ENCODE measurements around the gene LDLR.

The LDLR gene

DNA sequence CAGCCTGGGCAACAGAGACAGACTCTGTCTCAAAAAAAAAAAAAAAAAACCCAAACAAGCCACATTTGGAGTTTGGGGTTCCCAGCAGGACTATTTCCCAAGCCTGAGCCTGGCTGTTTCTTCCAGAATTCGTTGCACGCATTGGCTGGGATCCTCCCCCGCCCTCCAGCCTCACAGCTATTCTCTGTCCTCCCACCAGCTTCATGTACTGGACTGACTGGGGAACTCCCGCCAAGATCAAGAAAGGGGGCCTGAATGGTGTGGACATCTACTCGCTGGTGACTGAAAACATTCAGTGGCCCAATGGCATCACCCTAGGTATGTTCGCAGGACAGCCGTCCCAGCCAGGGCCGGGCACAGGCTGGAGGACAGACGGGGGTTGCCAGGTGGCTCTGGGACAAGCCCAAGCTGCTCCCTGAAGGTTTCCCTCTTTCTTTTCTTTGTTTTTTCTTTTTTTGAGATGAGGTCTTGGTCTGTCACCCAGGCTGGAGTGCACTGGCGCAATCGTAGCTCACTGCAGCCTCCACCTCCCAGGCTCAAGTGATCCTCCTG, 26.7 kb downstream of the LDLR start:
- TF ChIP-seq, protein P1, sequence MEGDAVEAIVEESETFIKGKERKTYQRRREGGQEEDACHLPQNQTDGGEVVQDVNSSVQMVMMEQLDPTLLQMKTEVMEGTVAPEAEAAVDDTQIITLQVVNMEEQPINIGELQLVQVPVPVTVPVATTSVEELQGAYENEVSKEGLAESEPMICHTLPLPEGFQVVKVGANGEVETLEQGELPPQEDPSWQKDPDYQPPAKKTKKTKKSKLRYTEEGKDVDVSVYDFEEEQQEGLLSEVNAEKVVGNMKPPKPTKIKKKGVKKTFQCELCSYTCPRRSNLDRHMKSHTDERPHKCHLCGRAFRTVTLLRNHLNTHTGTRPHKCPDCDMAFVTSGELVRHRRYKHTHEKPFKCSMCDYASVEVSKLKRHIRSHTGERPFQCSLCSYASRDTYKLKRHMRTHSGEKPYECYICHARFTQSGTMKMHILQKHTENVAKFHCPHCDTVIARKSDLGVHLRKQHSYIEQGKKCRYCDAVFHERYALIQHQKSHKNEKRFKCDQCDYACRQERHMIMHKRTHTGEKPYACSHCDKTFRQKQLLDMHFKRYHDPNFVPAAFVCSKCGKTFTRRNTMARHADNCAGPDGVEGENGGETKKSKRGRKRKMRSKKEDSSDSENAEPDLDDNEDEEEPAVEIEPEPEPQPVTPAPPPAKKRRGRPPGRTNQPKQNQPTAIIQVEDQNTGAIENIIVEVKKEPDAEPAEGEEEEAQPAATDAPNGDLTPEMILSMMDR (IDR thresholded peaks at IDR 0.05): no peak

DNA sequence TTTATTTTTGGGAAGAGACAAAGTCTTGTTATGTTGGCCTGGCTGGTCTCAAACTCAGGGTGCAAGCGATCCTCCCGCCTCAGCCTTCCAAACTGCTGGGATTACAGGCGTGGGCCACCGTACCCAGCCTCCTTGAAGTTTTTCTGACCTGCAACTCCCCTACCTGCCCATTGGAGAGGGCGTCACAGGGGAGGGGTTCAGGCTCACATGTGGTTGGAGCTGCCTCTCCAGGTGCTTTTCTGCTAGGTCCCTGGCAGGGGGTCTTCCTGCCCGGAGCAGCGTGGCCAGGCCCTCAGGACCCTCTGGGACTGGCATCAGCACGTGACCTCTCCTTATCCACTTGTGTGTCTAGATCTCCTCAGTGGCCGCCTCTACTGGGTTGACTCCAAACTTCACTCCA, 27.2 kb downstream of the LDLR start:
- TF ChIP-seq, protein P1 (IDR thresholded peaks at IDR 0.05): no peak

DNA sequence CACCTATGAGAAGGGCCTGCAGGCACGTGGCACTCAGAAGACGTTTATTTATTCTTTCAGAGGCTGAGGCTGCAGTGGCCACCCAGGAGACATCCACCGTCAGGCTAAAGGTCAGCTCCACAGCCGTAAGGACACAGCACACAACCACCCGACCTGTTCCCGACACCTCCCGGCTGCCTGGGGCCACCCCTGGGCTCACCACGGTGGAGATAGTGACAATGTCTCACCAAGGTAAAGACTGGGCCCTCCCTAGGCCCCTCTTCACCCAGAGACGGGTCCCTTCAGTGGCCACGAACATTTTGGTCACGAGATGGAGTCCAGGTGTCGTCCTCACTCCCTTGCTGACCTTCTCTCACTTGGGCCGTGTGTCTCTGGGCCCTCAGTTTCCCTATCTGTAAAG, 33.9 kb downstream of the LDLR start:
- TF ChIP-seq, protein P1 (IDR thresholded peaks at IDR 0.05): no peak

DNA sequence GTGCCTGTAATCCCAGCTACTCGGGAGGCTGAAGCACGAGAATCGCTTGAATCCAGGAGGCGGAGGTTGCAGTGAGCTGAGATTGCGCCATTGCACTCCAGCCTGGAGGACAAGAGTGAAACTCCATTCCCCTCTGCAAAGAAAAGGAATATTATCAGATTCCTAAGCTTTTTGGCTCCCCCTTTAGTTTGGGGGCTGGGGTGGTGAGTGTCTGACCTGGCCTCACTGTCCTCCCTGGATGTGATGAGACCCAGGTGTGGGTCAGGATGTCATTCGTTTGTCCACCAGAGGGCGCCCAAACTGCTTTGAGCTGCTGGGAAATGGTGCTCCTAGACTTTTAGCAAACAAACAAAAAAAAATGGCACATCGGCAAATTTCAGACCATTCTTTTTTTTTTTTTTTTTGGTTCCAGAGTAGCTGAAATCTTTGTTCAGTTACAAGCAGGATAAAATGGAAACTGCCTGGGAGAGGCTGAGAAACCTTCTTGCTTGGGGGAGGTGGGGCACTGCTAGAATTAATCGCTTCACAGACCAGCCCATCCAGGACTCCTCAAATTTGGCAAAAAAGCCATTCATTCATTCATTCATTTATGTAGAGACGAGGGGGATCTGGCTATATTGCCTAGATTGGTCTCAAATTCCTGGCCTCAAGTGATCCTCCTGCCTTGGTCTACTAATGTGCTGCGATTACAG, 36.9 kb downstream of the LDLR start:
- TF ChIP-seq, protein P1 (IDR thresholded peaks at IDR 0.05): peak; percentile 91

DNA sequence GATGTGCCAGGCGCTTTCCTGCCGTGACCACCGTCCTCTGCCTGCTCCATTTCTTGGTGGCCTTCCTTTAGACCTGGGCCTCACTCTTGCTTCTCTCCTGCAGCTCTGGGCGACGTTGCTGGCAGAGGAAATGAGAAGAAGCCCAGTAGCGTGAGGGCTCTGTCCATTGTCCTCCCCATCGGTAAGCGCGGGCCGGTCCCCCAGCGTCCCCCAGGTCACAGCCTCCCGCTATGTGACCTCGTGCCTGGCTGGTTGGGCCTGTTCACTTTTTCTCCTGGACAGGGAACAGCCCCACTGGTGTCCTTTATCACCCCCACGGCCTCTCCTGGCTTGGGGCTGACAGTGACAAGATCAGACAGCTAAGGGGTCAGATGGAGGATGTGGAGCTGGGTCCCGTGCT, 38.6 kb downstream of the LDLR start:
- TF ChIP-seq, protein P1 (IDR thresholded peaks at IDR 0.05): no peak

DNA sequence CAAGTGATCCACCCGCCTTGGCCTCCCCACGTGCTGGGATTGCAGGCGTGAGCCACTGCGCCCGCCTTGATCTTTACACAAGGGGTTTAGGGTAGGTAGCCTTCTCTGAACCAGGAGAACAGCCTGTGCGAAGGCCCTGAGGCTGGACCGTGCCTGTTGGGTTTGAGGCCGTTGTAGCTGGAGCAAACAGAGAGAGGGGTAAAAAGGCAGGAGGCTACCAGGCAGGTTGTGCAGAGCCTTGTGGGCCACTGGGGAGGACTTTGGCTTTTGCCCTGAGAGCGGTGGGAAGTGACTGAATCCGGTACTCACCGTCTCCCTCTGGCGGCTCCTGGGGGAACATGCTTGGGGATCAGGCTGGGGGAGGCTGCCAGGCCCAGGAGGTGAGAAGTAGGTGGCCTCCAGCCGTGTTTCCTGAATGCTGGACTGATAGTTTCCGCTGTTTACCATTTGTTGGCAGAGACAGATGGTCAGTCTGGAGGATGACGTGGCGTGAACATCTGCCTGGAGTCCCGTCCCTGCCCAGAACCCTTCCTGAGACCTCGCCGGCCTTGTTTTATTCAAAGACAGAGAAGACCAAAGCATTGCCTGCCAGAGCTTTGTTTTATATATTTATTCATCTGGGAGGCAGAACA, 41.7 kb downstream of the LDLR start:
- TF ChIP-seq, protein P1 (IDR thresholded peaks at IDR 0.05): peak; percentile 85

DNA sequence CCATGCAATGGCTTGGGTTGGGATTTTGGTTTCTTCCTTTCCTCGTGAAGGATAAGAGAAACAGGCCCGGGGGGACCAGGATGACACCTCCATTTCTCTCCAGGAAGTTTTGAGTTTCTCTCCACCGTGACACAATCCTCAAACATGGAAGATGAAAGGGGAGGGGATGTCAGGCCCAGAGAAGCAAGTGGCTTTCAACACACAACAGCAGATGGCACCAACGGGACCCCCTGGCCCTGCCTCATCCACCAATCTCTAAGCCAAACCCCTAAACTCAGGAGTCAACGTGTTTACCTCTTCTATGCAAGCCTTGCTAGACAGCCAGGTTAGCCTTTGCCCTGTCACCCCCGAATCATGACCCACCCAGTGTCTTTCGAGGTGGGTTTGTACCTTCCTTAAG, 42.2 kb downstream of the LDLR start:
- TF ChIP-seq, protein P1 (IDR thresholded peaks at IDR 0.05): no peak

All from LNCAP (cell line).